ENCODE data around the gene PLD4.
"Not testable (repeated sequence)": the region's sequence is repeated elsewhere in the genome, so short reads cannot be mapped to it uniquely, and the experiment has no call there.

PLD4 gene

GRCh38 chr14:104898870-104899510 lies 25.7 kb upstream of the PLD4 start:
- no peak for DNase-seq (ENCODE audit: low read depth)

GRCh38 chr14:104899781-104900180 lies 24.9 kb upstream of the PLD4 start:
- DNase-seq (ENCODE audit: low read depth), result no peak

- DNase-seq (ENCODE audit: low read depth), result no peak
Measured at GRCh38 chr14:104900639-104901512, 23.8 kb upstream of the PLD4 start.

- no peak for DNase-seq (ENCODE audit: low read depth)
Measured at GRCh38 chr14:104903990-104904389, 20.7 kb upstream of the PLD4 start.

- not testable (repeated sequence) for DNase-seq (ENCODE audit: low read depth)
Measured at GRCh38 chr14:104904650-104905578, 19.8 kb upstream of the PLD4 start.

- not testable (repeated sequence) for DNase-seq (ENCODE audit: low read depth)
Measured at GRCh38 chr14:104905579-104905933, 19.1 kb upstream of the PLD4 start.

- no peak for DNase-seq (ENCODE audit: low read depth)
Measured at GRCh38 chr14:104908303-104908702, 16.4 kb upstream of the PLD4 start.

- no peak for DNase-seq (ENCODE audit: low read depth)
Measured at GRCh38 chr14:104912053-104912452, 12.6 kb upstream of the PLD4 start.

GRCh38 chr14:104913435-104913834 lies 11.2 kb upstream of the PLD4 start:
- no peak for DNase-seq (ENCODE audit: low read depth)

- no peak for DNase-seq (ENCODE audit: low read depth)
Measured at GRCh38 chr14:104917116-104917515, 7.6 kb upstream of the PLD4 start.

GRCh38 chr14:104917993-104918392 lies 6.7 kb upstream of the PLD4 start:
- DNase-seq (ENCODE audit: low read depth), result no peak

GRCh38 chr14:104919152-104919992 lies 5.3 kb upstream of the PLD4 start:
- DNase-seq (ENCODE audit: low read depth), result not testable (repeated sequence)

GRCh38 chr14:104919993-104920315 lies 4.7 kb upstream of the PLD4 start:
- no peak for DNase-seq (ENCODE audit: low read depth)

- no peak for DNase-seq (ENCODE audit: low read depth)
Measured at GRCh38 chr14:104923640-104924420, 849 bp upstream of the PLD4 start.

- DNase-seq (ENCODE audit: low read depth), result no peak
Measured at GRCh38 chr14:104925214-104925854, 655 bp downstream of the PLD4 start.

- DNase-seq (ENCODE audit: low read depth), result no peak
Measured at GRCh38 chr14:104925855-104926609, 1.4 kb downstream of the PLD4 start.

- no peak for DNase-seq (ENCODE audit: low read depth)
Measured at GRCh38 chr14:104926619-104927431, 2.1 kb downstream of the PLD4 start.

GRCh38 chr14:104927432-104927816 lies 2.7 kb downstream of the PLD4 start:
- no peak for DNase-seq (ENCODE audit: low read depth)

- no peak for DNase-seq (ENCODE audit: low read depth)
Measured at GRCh38 chr14:104927901-104928300, 3.2 kb downstream of the PLD4 start.
